Measurements from ENCODE around the gene SLC39A12. TPM values are rescaled to one million over a fixed set of nuclear protein-coding genes. Genes with fewer than 3 reads are reported as not detected.

SLC39A12 gene
- total and polyA plus RNA-seq, 2 of the 4 experiments (the other 2 are of a cell fraction) = not detected

DNA sequence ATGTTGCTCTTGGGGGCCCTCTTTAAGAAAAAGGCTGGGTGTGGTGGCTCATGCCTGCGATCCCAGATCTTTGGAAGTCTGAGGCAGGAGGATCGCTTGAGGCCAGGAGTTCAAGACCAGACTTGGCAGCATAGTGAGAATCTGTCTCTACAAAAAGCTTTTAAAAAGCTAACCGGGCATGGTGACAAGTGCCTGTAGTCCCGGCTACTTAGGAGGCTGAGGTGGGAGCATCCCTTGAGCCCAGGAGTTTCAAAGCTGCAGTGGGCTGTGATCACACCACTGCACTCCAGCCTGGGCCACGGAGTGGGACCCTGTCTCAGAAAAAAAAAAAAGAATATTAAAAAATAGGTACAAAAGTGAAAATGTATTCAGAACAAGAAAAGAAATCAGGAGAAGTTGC lies 38.1 kb upstream of the SLC39A12 start:
- Histone ChIP-seq H3K27me3 (ENCODE audit: control insufficient read depth, insufficient read depth, low read length) (no peaks in the 10 kb centered on the region), H3K4me3 (ENCODE audit: insufficient read depth, low read depth, low read length) (no peak overlapping the region), H4K91ac (ENCODE audit: insufficient read depth, low read depth, low read length) (no peak overlapping the region), H2AK5ac (ENCODE audit: low read depth, low read length) (no peak overlapping the region), H3K9me3 (ENCODE audit: control insufficient read depth, insufficient read depth, low read length) (no peaks in the 10 kb centered on the region), H3K79me1 (ENCODE audit: low read depth in 1 of 2, low read length in 2 of 2) (no peaks in the 10 kb centered on the region), H2AFZ (replicated peaks; ENCODE audit: low read length, poor library complexity) (no peak overlapping the region), H3K14ac (replicated peaks; ENCODE audit: low read depth, low read length) (no peak overlapping the region), H3K9ac (ENCODE audit: low read depth, low read length) (no peak overlapping the region), H3K4me1 (ENCODE audit: control insufficient read depth, insufficient read depth, low read length) (no peaks in the 10 kb centered on the region), H3K27ac (ENCODE audit: insufficient read depth, low read length) (no peak overlapping the region), H2BK120ac (ENCODE audit: low read depth, low read length) (no peak overlapping the region), H4K8ac (ENCODE audit: low read depth in 2 of 2, low read length in 2 of 2) (no peak overlapping the region), H3K23ac (ENCODE audit: low read depth, low read length) (no peak overlapping the region), H2AK9ac (replicated peaks; ENCODE audit: low read depth, low read length, poor library complexity) (no peak overlapping the region), H3K18ac (ENCODE audit: low read depth, low read length) (no peak overlapping the region), H3K56ac (ENCODE audit: extremely low read depth, insufficient read depth, low read length) (no peak overlapping the region), H2BK15ac (ENCODE audit: low read depth, low read length) (no peak overlapping the region), H2BK5ac (ENCODE audit: low read depth, low read length, poor library complexity, severe bottlenecking) (no peak overlapping the region), H3K9me1 (ENCODE audit: insufficient read depth, low read length) (no peaks in the 10 kb centered on the region), H2BK20ac (ENCODE audit: low read depth, low read length) (no peak overlapping the region), H4K20me1 (ENCODE audit: insufficient read depth, low read length) (no peaks in the 10 kb centered on the region), H4K5ac (ENCODE audit: low read depth, low read length) (no peak overlapping the region), H3K4ac (ENCODE audit: low read depth, low read length) (no peak overlapping the region), H3K4me2 (ENCODE audit: low read depth, low read length) (no peak overlapping the region), H3K36me3 (ENCODE audit: control insufficient read depth, insufficient read depth, low read length) (no peaks in the 10 kb centered on the region)
- no peak for ATAC-seq (ENCODE audit: low read depth)
- no TSS peak for BruUV-seq (replicated peaks)
- no peak for DNase-seq
- whole genome bisulfite sequencing, 2 experiments (ENCODE audit: extremely low coverage in 2 of 2, insufficient read length in 1 of 2) = 60% methylated on average over 3 of the region's 5 CpGs; no CpG with 5 or more reads in 1 of the 2 experiments
- ChIA-PET POLR2A (ENCODE audit: unreplicated experiment) (no interaction called here), CTCF (interaction anchor here (0.6 kb wide), 1 partner anchor 18 kb away, joined by 6 read pairs; no protein-coding TSS in a partner anchor)
- TF ChIP-seq POLR2A (IDR thresholded peaks at IDR 0.05; ENCODE audit: low read depth, low read length) = no peak
- in situ Hi-C loops (cut with MboI; ENCODE audit: low sequenced_read_pairs) (no loop called here), dilution Hi-C loops (cut with HindIII; ENCODE audit: low sequenced_read_pairs, unreplicated experiment) (no loop called here), intact Hi-C loops (cut with micrococcal nuclease) (no loop called here)
